HCT116 (cell line): ENCODE measurements around the gene CXXC5. TPM values are rescaled to one million over a fixed set of nuclear protein-coding genes. Genes with fewer than 3 reads are reported as not detected.

Source experiments
- ATAC-seq: fragments of 200-7000 bp; cut with Tn5 transposase; 2 replicates; pipeline ENCODE4 v1.9.1; 2020; ENCODE audit warnings: mild to moderate bottlenecking, moderate library complexity
- BruUV-seq: library from RNA; stranded (reverse); fragments of 400-500 nt; replicated peaks from 2 replicates; lab custom pipeline; 2021; lab: Mats Ljungman, UMichigan
- CTCF ChIA-PET: fragments of 300-600 bp; sonication (Branson Sonifier 250); formaldehyde crosslinking; loops from one replicate; lab custom pipeline; 2021; ENCODE audit warnings: antibody characterized with exemption; lab: Charles Lee
- POLR2A ChIA-PET: fragments of 300-600, 350-600 bp; sonication (Branson Sonifier 250); formaldehyde crosslinking; loops from one replicate; lab custom pipeline; 2021; ENCODE audit warnings: antibody characterized with exemption; lab: Charles Lee
- RAD21 ChIA-PET, 2 experiments: fragments of 300-600 bp; sonication (Branson Sonifier 250); formaldehyde crosslinking; loops; one replicate each; lab custom pipeline; 2023; ENCODE audit warnings: low total read pairs in 2 of 2; ENCODE audit not compliant: uncharacterized antibody in 2 of 2, unreplicated experiment in 2 of 2, low non-redundant PET in 1 of 2; lab: Charles Lee
- DNase-seq: peaks from one replicate; pipeline ENCODE4 v3.0.0-alpha.2; 2010; ENCODE audit warnings: low read depth, low spot score
- H2AFZ ChIP-seq: fragments of 200-600 bp; shearing (Covaris generic), sonication (generic); 2 replicates; pipeline ENCODE4 v1.6.1; 2017; ENCODE audit warnings: low read depth, mixed run types, mixed read lengths, antibody characterized with exemption, low read length; ENCODE audit not compliant: poor library complexity, severe bottlenecking
- H3K27ac ChIP-seq: 2 replicates; pipeline ENCODE4 v1.5.1; 2012; ENCODE audit warnings: low read depth, low read length
- H3K27me3 ChIP-seq: fragments of 200-600 bp; sonication (generic); 2 replicates; pipeline ENCODE4 v1.6.1; 2016; ENCODE audit warnings: mixed run types, low read length, mixed read lengths; ENCODE audit not compliant: insufficient read depth
- H3K36me3 ChIP-seq, 2 experiments: fragments of 200-500 bp in 1 of 2; fragments of 200-600 bp in 1 of 2; sonication (Bioruptor generic) in 1 of 2; sonication (generic) in 1 of 2; 2 replicates each; pipeline versions ENCODE4 v1.5.1 to v1.6.1; 2014 to 2016; ENCODE audit warnings: low read length in 2 of 2, inconsistent platforms in 1 of 2, mixed read lengths in 1 of 2, mixed run types in 1 of 2; ENCODE audit not compliant: insufficient read depth in 2 of 2, control insufficient read depth in 1 of 2
- H3K4me1 ChIP-seq, 2 experiments: fragments of 200-600 bp in 1 of 2; sonication (generic) in 1 of 2; 2 replicates each; pipeline versions ENCODE4 v1.5.1 to v1.6.1; 2012 to 2017; ENCODE audit warnings: low read length in 2 of 2, inconsistent platforms in 1 of 2, mild to moderate bottlenecking in 1 of 2, mixed read lengths in 1 of 2, mixed run types in 1 of 2, moderate library complexity in 1 of 2; ENCODE audit not compliant: insufficient read depth in 2 of 2, control insufficient read depth in 1 of 2
- H3K4me2 ChIP-seq: fragments of 200-600 bp; sonication (generic); 2 replicates; pipeline ENCODE4 v1.6.1; 2017; ENCODE audit warnings: mixed run types, low read length, mixed read lengths
- H3K4me3 ChIP-seq, 2 experiments: fragments of 200-600 bp in 1 of 2; sonication (generic) in 1 of 2; replicated peaks in 1 of 2; 2 replicates each; pipeline ENCODE4 v1.5.1; 2011 to 2016; ENCODE audit warnings: low read length in 2 of 2, control low read depth in 1 of 2, low read depth in 1 of 2, mild to moderate bottlenecking in 1 of 2, mixed read lengths in 1 of 2, mixed run types in 1 of 2
- H3K79me2 ChIP-seq: fragments of 200-600 bp; sonication (generic); 2 replicates; pipeline ENCODE4 v1.6.1; 2017; ENCODE audit warnings: mild to moderate bottlenecking, mixed run types, low read length, moderate library complexity, mixed read lengths; ENCODE audit not compliant: insufficient read depth
- H3K9ac ChIP-seq: fragments of 200-600 bp; sonication (generic); 2 replicates; pipeline ENCODE4 v1.6.1; 2016; ENCODE audit warnings: low read length, mixed read lengths
- H3K9me2 ChIP-seq: fragments of 200-600 bp; sonication (generic), shearing (Covaris generic); 2 replicates; pipeline ENCODE4 v1.6.1; 2017; ENCODE audit warnings: mixed run types, mild to moderate bottlenecking, moderate library complexity; ENCODE audit not compliant: insufficient read depth
- H3K9me3 ChIP-seq, 2 experiments: fragments of 200-500 bp in 1 of 2; fragments of 200-600 bp in 1 of 2; sonication (Bioruptor generic) in 1 of 2; sonication (generic) in 1 of 2; 2 replicates each; pipeline ENCODE4 v1.6.1; 2014 to 2017; ENCODE audit warnings: low read length in 2 of 2, mixed read lengths in 2 of 2, inconsistent platforms in 1 of 2, low read depth in 1 of 2, mild to moderate bottlenecking in 1 of 2, mixed run types in 1 of 2, moderate library complexity in 1 of 2; ENCODE audit not compliant: control insufficient read depth in 1 of 2, insufficient read depth in 1 of 2
- H4K20me1 ChIP-seq: fragments of 200-600 bp; sonication (generic), shearing (Covaris generic); 2 replicates; pipeline ENCODE4 v1.6.1; 2017; ENCODE audit warnings: mixed run types, mild to moderate bottlenecking, moderate library complexity; ENCODE audit not compliant: insufficient read depth
- EGR1 ChIP-seq: IDR thresholded peaks from 2 replicates; pipeline ENCODE4 v1.6.1; 2012; ENCODE audit warnings: low read depth
- SP1 ChIP-seq: IDR thresholded peaks from 2 replicates; pipeline ENCODE4 v1.6.1; 2012; ENCODE audit warnings: low read depth
- ZBTB33 ChIP-seq: IDR thresholded peaks from 2 replicates; pipeline ENCODE4 v1.6.1; 2011; ENCODE audit warnings: mild to moderate bottlenecking, low read length, moderate library complexity; ENCODE audit not compliant: insufficient replicate concordance; ENCODE audit errors: extremely low read depth
- ZNF274 ChIP-seq: fragments of 200-500 bp; sonication (Bioruptor generic); IDR thresholded peaks from 2 replicates; pipeline ENCODE4 v1.6.1; 2014; ENCODE audit warnings: mild to moderate bottlenecking, low read depth, low read length, inconsistent platforms
- intact Hi-C: fragments of 100-400 bp; cut with micrococcal nuclease; formaldehyde crosslinking; loops from 2 replicates; pipeline ENCODE4 v1.10.0; 2022
- total RNA-seq: library from RNA; stranded (reverse); gene quantifications from one replicate; pipeline ENCODE4 v1.2.1, GENCODE V29; 2021; ENCODE audit not compliant: unreplicated experiment
- TF ChIP-seq, protein P1 (sequence below): IDR thresholded peaks from 2 replicates; pipeline ENCODE4 v1.6.1; 2012; ENCODE audit warnings: low read depth

The CXXC5 gene
- total RNA-seq, 1 experiment from 2014 or later = 43.1 TPM

GRCh38 chr5:139611703-139612584 is 36.2 kb upstream of the CXXC5 start:
- CTCF ChIA-PET = no interaction called here
- RAD21 ChIA-PET = no interaction called here
- peaks cover 79% of the 10 kb centered on the region for H3K79me2 ChIP-seq

More at GRCh38 chr5:139611703-139612584, 36.2 kb upstream of the CXXC5 start:
- H3K9me2 ChIP-seq = no peaks in the 10 kb centered on the region
- TF ChIP-seq, protein P1, sequence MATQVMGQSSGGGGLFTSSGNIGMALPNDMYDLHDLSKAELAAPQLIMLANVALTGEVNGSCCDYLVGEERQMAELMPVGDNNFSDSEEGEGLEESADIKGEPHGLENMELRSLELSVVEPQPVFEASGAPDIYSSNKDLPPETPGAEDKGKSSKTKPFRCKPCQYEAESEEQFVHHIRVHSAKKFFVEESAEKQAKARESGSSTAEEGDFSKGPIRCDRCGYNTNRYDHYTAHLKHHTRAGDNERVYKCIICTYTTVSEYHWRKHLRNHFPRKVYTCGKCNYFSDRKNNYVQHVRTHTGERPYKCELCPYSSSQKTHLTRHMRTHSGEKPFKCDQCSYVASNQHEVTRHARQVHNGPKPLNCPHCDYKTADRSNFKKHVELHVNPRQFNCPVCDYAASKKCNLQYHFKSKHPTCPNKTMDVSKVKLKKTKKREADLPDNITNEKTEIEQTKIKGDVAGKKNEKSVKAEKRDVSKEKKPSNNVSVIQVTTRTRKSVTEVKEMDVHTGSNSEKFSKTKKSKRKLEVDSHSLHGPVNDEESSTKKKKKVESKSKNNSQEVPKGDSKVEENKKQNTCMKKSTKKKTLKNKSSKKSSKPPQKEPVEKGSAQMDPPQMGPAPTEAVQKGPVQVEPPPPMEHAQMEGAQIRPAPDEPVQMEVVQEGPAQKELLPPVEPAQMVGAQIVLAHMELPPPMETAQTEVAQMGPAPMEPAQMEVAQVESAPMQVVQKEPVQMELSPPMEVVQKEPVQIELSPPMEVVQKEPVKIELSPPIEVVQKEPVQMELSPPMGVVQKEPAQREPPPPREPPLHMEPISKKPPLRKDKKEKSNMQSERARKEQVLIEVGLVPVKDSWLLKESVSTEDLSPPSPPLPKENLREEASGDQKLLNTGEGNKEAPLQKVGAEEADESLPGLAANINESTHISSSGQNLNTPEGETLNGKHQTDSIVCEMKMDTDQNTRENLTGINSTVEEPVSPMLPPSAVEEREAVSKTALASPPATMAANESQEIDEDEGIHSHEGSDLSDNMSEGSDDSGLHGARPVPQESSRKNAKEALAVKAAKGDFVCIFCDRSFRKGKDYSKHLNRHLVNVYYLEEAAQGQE = no peak
- TF ChIP-seq SP1 (no peak), EGR1 (no peak), ZNF274 (no peak), ZBTB33 (no peak)
- intact Hi-C loops = no loop called here
- no peak overlapping the region for H2AFZ ChIP-seq
- H3K4me3 ChIP-seq = no peak overlapping the region
- no TSS peak for BruUV-seq
- ATAC-seq (no peak), DNase-seq (no peak)
- no peak overlapping the region for H3K9ac ChIP-seq
- peaks cover 3 to 13% of the 10 kb centered on the region in 2 experiments; a peak in 3 of 4 replicates for H3K36me3 ChIP-seq
- POLR2A ChIA-PET = no interaction called here
- no peaks in the 10 kb centered on the region for H3K4me1 ChIP-seq
- H3K27me3 ChIP-seq = no peaks in the 10 kb centered on the region
- no peaks in the 10 kb centered on the region; the same call in 1 of the 2 replicates for H4K20me1 ChIP-seq
- no peak overlapping the region for H3K27ac ChIP-seq
- no peaks in the 10 kb centered on the region for H3K9me3 ChIP-seq
- no peak overlapping the region for H3K4me2 ChIP-seq
